ENCODE measurements around the gene PSME3IP1. TPM values are rescaled to one million over a fixed set of nuclear protein-coding genes. Genes with fewer than 3 reads are reported as not detected.

The PSME3IP1 gene
- total and polyA plus RNA-seq, 2 of the 4 experiments (the other 2 are of a cell fraction): 50.2 to 75.2 TPM

GRCh38 chr16:57178793-57179212 lies 7.0 kb downstream of the PSME3IP1 start:
- Histone ChIP-seq H4K5ac (ENCODE audit: low read depth, low read length) (no peak overlapping the region), H3K56ac (ENCODE audit: extremely low read depth, insufficient read depth, low read length) (no peak overlapping the region), H2BK20ac (ENCODE audit: low read depth, low read length) (no peak overlapping the region), H2BK5ac (ENCODE audit: low read depth, low read length, poor library complexity, severe bottlenecking) (no peak overlapping the region), H3K14ac (replicated peaks; ENCODE audit: low read depth, low read length) (no peak overlapping the region), H2AK5ac (ENCODE audit: low read depth, low read length) (no peak overlapping the region), H3K9me1 (ENCODE audit: insufficient read depth, low read length) (peaks cover 4% of the 10 kb centered on the region; the same call in 1 of the 2 replicates), H4K91ac (ENCODE audit: insufficient read depth, low read depth, low read length) (no peak overlapping the region), H3K4me2 (ENCODE audit: low read depth, low read length) (peak overlapping the region; percentile 18; the same call in 1 of the 2 replicates), H4K20me1 (ENCODE audit: insufficient read depth, low read length) (peaks cover 8% of the 10 kb centered on the region; the same call in 1 of the 2 replicates), H3K4me3 (ENCODE audit: insufficient read depth, low read depth, low read length) (no peak overlapping the region), H2BK15ac (ENCODE audit: low read depth, low read length) (no peak overlapping the region), H2AK9ac (replicated peaks; ENCODE audit: low read depth, low read length, poor library complexity) (no peak overlapping the region), H3K23ac (ENCODE audit: low read depth, low read length) (no peak overlapping the region), H2AFZ (replicated peaks; ENCODE audit: low read length, poor library complexity) (no peak overlapping the region), H3K27me3 (ENCODE audit: control insufficient read depth, insufficient read depth, low read length) (no peaks in the 10 kb centered on the region), H3K9ac (ENCODE audit: low read depth, low read length) (no peak overlapping the region), H4K8ac (ENCODE audit: low read depth in 2 of 2, low read length in 2 of 2) (no peak overlapping the region), H3K79me1 (ENCODE audit: low read depth in 1 of 2, low read length in 2 of 2) (peaks cover 41 to 76% of the 10 kb centered on the region in 2 experiments), H3K4me1 (ENCODE audit: control insufficient read depth, insufficient read depth, low read length) (peaks cover 4% of the 10 kb centered on the region; the same call in 1 of the 2 replicates), H3K18ac (ENCODE audit: low read depth, low read length) (no peak overlapping the region), H3K27ac (ENCODE audit: insufficient read depth, low read length) (no peak overlapping the region), H2BK120ac (ENCODE audit: low read depth, low read length) (no peak overlapping the region), H3K9me3 (ENCODE audit: control insufficient read depth, insufficient read depth, low read length) (no peaks in the 10 kb centered on the region), H3K36me3 (ENCODE audit: control insufficient read depth, insufficient read depth, low read length) (0 out of 2 replicates have a peak, but pooled peaks cover 2% of the 10 kb centered on the region), H3K4ac (ENCODE audit: low read depth, low read length) (no peak overlapping the region)
- ChIA-PET CTCF (interaction anchor here (1.2 kb wide), 1 partner anchor 86 kb away, joined by 3 read pairs; no protein-coding TSS in a partner anchor), POLR2A (ENCODE audit: unreplicated experiment) (no interaction called here)
- dilution Hi-C loops (cut with HindIII; ENCODE audit: low sequenced_read_pairs, unreplicated experiment): no loop called here
- TF ChIP-seq FOS (IDR thresholded peaks at IDR 0.05; ENCODE audit: low read depth, low read length): no peak
- TF ChIP-seq BHLHE40 (IDR thresholded peaks at IDR 0.05; ENCODE audit: low read depth, low read length): peak; percentile 92
- no peak for TF ChIP-seq MAZ (IDR thresholded peaks at IDR 0.05; ENCODE audit: borderline replicate concordance, low read depth, low read length)
- TF ChIP-seq RCOR1 (IDR thresholded peaks at IDR 0.05; ENCODE audit: insufficient replicate concordance, low read length): no peak
- no peak for TF ChIP-seq RAD21 (IDR thresholded peaks at IDR 0.05; ENCODE audit: low read length)
- no peak for TF ChIP-seq CEBPB (IDR thresholded peaks at IDR 0.05; ENCODE audit: low read depth, low read length)
- no peak for TF ChIP-seq CTCF (conservative IDR thresholded peaks at IDR 0.05; ENCODE audit: low read depth, low read length)
- intact Hi-C loops (cut with micrococcal nuclease): no loop called here
- 75% methylated on average over 2 of the region's 4 CpGs; no CpG with 5 or more reads in 1 of the 2 experiments for WGBS, 2 experiments (ENCODE audit: extremely low coverage in 2 of 2, insufficient read length in 1 of 2)
- DNase-seq (peak; percentile 41), ATAC-seq (ENCODE audit: low read depth) (peak; percentile 92)
- in situ Hi-C loops (cut with MboI; ENCODE audit: low sequenced_read_pairs): no loop called here
- BruUV-seq (replicated peaks): no TSS peak
